Endothelial cell of umbilical vein (primary cell): ENCODE results near the gene PSMB3. TPM values are rescaled to one million over a fixed set of nuclear protein-coding genes. Genes with fewer than 3 reads are reported as not detected.
A peak's percentile ranks its signal among the peaks of the same experiment; 100 is the strongest.

Source experiments
- BruUV-seq: library from RNA; stranded (reverse); fragments of 400-500 nt; replicated peaks from 2 replicates; lab custom pipeline; 2021; lab: Mats Ljungman, UMichigan
- CTCF ChIA-PET: fragments of 300-600, 350-600 bp; sonication (Branson Sonifier 250); formaldehyde crosslinking; loops from one replicate; lab custom pipeline; 2021; ENCODE audit warnings: antibody characterized with exemption, inconsistent platforms; lab: Charles Lee
- POLR2A ChIA-PET: fragments of 300-600, 350-600 bp; sonication (Branson Sonifier 250); formaldehyde crosslinking; loops from one replicate; lab custom pipeline; 2021; ENCODE audit warnings: antibody characterized with exemption, inconsistent platforms; lab: Charles Lee
- DNase-seq: peaks from one replicate; pipeline ENCODE4 v3.0.0-alpha.2; 2011; ENCODE audit warnings: low read depth, low spot score
- FAIRE-seq: peaks from 2 replicates; lab custom pipeline; 2011; peaks lifted over from hg19 to GRCh38; lab: Jason Lieb, UNC
- H2AFZ ChIP-seq: 2 replicates; pipeline ENCODE4 v1.6.0; 2012; ENCODE audit warnings: low read depth, low read length, control low read depth, inconsistent platforms
- H3K27ac ChIP-seq: 2 replicates; pipeline ENCODE4 v1.5.1; 2011; ENCODE audit warnings: low read depth, mild to moderate bottlenecking, control low read depth, low read length, moderate library complexity; ENCODE audit not compliant: insufficient read depth
- H3K27me3 ChIP-seq, 2 experiments: 2 replicates each; pipeline versions ENCODE4 v1.6.0 to v1.6.1; 2011; ENCODE audit warnings: low read length in 2 of 2, mixed read lengths in 1 of 2; ENCODE audit not compliant: control insufficient read depth in 2 of 2, insufficient read depth in 2 of 2
- H3K36me3 ChIP-seq, 2 experiments: 2 replicates in 1 of 2; 3 replicates in 1 of 2; pipeline ENCODE4 v1.5.1; 2011; ENCODE audit warnings: low read length in 2 of 2, mild to moderate bottlenecking in 1 of 2, moderate library complexity in 1 of 2; ENCODE audit not compliant: control insufficient read depth in 2 of 2, insufficient read depth in 2 of 2; ENCODE audit errors: extremely low read depth in 1 of 2
- H3K4me1 ChIP-seq: 3 replicates; pipeline ENCODE4 v1.5.1; 2011; ENCODE audit warnings: mild to moderate bottlenecking, low read length; ENCODE audit not compliant: control insufficient read depth, insufficient read depth; ENCODE audit errors: extremely low read depth
- H3K4me2 ChIP-seq: 2 replicates; pipeline ENCODE4 v1.6.1; 2011; ENCODE audit warnings: low read length, control low read depth, mixed read lengths; ENCODE audit not compliant: insufficient read depth
- H3K4me3 ChIP-seq, 3 experiments: fragments of 200-600 bp in 1 of 3; sonication (generic), shearing (Covaris generic) in 1 of 3; replicated peaks in 1 of 3; 2 replicates each; pipeline ENCODE4 v1.5.1; 2011 to 2016; ENCODE audit warnings: control low read depth in 3 of 3, low read length in 3 of 3, mild to moderate bottlenecking in 2 of 3, inconsistent platforms in 1 of 3, low read depth in 1 of 3, moderate library complexity in 1 of 3; ENCODE audit not compliant: insufficient read depth in 1 of 3
- H3K79me2 ChIP-seq: 2 replicates; pipeline ENCODE4 v1.6.0; 2012; ENCODE audit warnings: low read length, inconsistent platforms; ENCODE audit not compliant: control insufficient read depth, insufficient read depth
- H3K9ac ChIP-seq: replicated peaks from 2 replicates; pipeline ENCODE3; 2011; ENCODE audit warnings: low read length, control low read depth; ENCODE audit not compliant: insufficient read depth; ENCODE audit errors: extremely low read depth
- H3K9me1 ChIP-seq: replicated peaks from 3 replicates; pipeline ENCODE4 v1.6.0; 2011; ENCODE audit warnings: mild to moderate bottlenecking, low read length; ENCODE audit not compliant: control insufficient read depth, insufficient read depth; ENCODE audit errors: extremely low read depth
- H3K9me3 ChIP-seq: replicated peaks from 2 replicates; pipeline ENCODE4 v1.5.1; 2012; ENCODE audit warnings: low read length, inconsistent platforms; ENCODE audit not compliant: control insufficient read depth, insufficient read depth
- H4K20me1 ChIP-seq: replicated peaks from 2 replicates; pipeline ENCODE3; 2011; ENCODE audit warnings: mild to moderate bottlenecking, low read length; ENCODE audit not compliant: control insufficient read depth, insufficient read depth; ENCODE audit errors: extremely low read depth
- EZH2 ChIP-seq: IDR thresholded peaks from 2 replicates; pipeline ENCODE4 v1.6.1; 2012; ENCODE audit warnings: borderline replicate concordance, low read depth, mild to moderate bottlenecking, moderate library complexity, low read length, inconsistent platforms; ENCODE audit not compliant: severe bottlenecking
- FOS ChIP-seq: IDR thresholded peaks from 2 replicates; pipeline ENCODE4 v1.6.1; 2011; ENCODE audit warnings: mild to moderate bottlenecking, low read length, moderate library complexity, borderline replicate concordance; ENCODE audit not compliant: insufficient read depth
- JUN ChIP-seq: IDR thresholded peaks from 2 replicates; pipeline ENCODE4 v1.6.1; 2011; ENCODE audit warnings: borderline replicate concordance, low read depth; ENCODE audit not compliant: insufficient read length, insufficient read depth
- MYC ChIP-seq: IDR thresholded peaks from one replicate; pipeline ENCODE4 v1.6.1; 2011; ENCODE audit warnings: mild to moderate bottlenecking, low read depth, low read length
- POLR2A ChIP-seq: IDR thresholded peaks from 2 replicates; pipeline ENCODE4 v1.6.1; 2012; ENCODE audit warnings: low read depth, mild to moderate bottlenecking, control low read depth, low read length
- POLR2AphosphoS5 ChIP-seq: IDR thresholded peaks from 2 replicates; pipeline ENCODE4 v1.6.1; 2012; ENCODE audit warnings: low read depth, mild to moderate bottlenecking, control low read depth, low read length, moderate library complexity; ENCODE audit not compliant: insufficient read depth
- dilution Hi-C: fragments of 300-500 bp; cut with MboI; formaldehyde crosslinking; loops from one replicate; pipeline ENCODE4 v1.15.0; 2019; ENCODE audit warnings: low sequenced_read_pairs; ENCODE audit not compliant: extremely low pct_ligation_motif_present
- intact Hi-C: fragments of 100-400 bp; cut with micrococcal nuclease; formaldehyde crosslinking; loops from one replicate; pipeline ENCODE4 v1.10.0; 2022
- polyA plus RNA-seq, 4 experiments: library from polyadenylated mRNA; depleted of rRNA in 3 of 4; stranded (reverse) in 3 of 4; unstranded in 1 of 4; fragments of >200 nt; gene quantifications; 2 replicates each; pipeline versions ENCODE4 v1.2.1 to v1.2.3, GENCODE V29; 2011 to 2012; ENCODE audit warnings: missing spikeins in 1 of 4
- total RNA-seq: library from RNA; stranded (reverse); gene quantifications from 2 replicates; pipeline ENCODE4 v1.2.3, GENCODE V29; 2021

Gene PSMB3
- total and polyA plus RNA-seq, 2 donors (not counting 3 experiments of a cell fraction or from before 2014, with no cell fraction given), result 213 to 685 TPM

DNA sequence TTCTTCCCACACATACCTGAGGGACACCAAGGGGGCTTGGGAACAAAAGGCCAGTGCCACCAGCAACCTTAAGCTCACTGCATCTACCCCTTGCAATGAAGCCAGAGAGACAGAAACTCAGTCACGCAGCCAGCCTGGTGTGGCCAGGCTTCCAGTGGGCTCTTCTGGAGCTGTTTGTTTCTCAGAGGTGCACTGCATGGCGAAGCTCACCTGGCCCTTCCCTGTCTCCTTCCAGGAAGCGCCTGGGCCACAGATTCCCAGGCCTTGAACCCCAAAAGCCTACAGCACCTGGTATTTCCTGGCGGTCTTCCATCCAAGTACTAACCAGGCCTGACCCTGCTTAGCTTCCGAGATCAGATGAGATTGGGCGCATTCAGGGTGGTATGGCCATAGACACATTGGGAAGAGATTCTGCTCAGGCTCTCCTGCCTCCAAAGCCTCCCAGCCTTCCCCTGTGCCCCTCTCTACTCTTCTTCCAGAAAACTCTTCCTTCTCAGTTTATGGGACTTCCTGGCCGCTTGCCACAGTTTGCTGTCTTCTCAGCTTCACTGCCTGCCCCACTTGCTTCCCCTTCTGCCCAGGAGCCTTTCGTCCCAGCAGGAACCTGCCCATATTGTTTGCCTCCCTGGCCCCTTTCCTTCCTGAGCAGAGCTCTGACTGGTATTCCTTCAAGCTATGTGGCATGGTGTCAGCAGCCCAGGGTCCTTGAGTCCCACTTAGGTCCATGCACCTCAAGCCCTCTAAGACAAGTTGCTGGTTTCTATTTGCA, 20.8 kb upstream of the PSMB3 start:
- Histone ChIP-seq H3K4me3 (no peak overlapping the region), H3K9me3 (no peaks in the 10 kb centered on the region), H3K36me3 (peaks cover 2 to 13% of the 10 kb centered on the region in 2 experiments), H3K9ac (no peak overlapping the region), H3K4me1 (peaks cover 27% of the 10 kb centered on the region), H3K79me2 (peaks cover 3% of the 10 kb centered on the region), H3K9me1 (no peaks in the 10 kb centered on the region), H3K4me2 (peak overlapping the region; percentile 11), H3K27ac (no peak overlapping the region), H3K27me3 (no peaks in the 10 kb centered on the region), H2AFZ (no peak overlapping the region), H4K20me1 (no peaks in the 10 kb centered on the region)
- TF ChIP-seq POLR2A (peak; percentile 63), FOS (no peak)
- ChIA-PET POLR2A (interaction anchor here (0.6 to 1.1 kb wide), 2 partner anchors 55 to 691 kb away, joined by 3 to 12 read pairs; no protein-coding TSS in a partner anchor), CTCF (interaction anchor here (0.9 to 2.7 kb wide), 14 partner anchors 9 to 422 kb away, joined by 3 to 39 read pairs (median 4); partner anchors contain the start of gene EPOP)
- BruUV-seq, result no TSS peak
- FAIRE-seq (no peak), DNase-seq (no peak)
- dilution Hi-C loops (no loop called here), intact Hi-C loops (no loop called here)

- intact Hi-C loops, result no loop called here
- CTCF ChIA-PET, result interaction anchor here (0.9 to 2.7 kb wide), 6 partner anchors 14 to 69 kb away, joined by 3 to 39 read pairs (median 4); partner anchors contain the start of gene EPOP
- H3K27ac ChIP-seq, result no peak overlapping the region
These were observed 19.9 kb upstream of the PSMB3 start for GRCh38 chr17:38732376-38733281.

More at GRCh38 chr17:38732376-38733281, 19.9 kb upstream of the PSMB3 start:
- DNase-seq (no peak), FAIRE-seq (no peak)
- Histone ChIP-seq H3K9me3 (no peaks in the 10 kb centered on the region), H3K36me3 (peaks cover 2 to 17% of the 10 kb centered on the region in 2 experiments), H3K4me2 (no peak overlapping the region), H3K9ac (no peak overlapping the region), H3K4me1 (peaks cover 27% of the 10 kb centered on the region), H2AFZ (no peak overlapping the region), H3K4me3 (no peak overlapping the region), H3K27me3 (no peaks in the 10 kb centered on the region), H4K20me1 (no peaks in the 10 kb centered on the region), H3K79me2 (peaks cover 3% of the 10 kb centered on the region), H3K9me1 (no peaks in the 10 kb centered on the region)
- dilution Hi-C loops, result no loop called here
- BruUV-seq, result no TSS peak
- no peak for TF ChIP-seq MYC
- no peak for TF ChIP-seq JUN
- no peak for TF ChIP-seq POLR2AphosphoS5
- no peak for TF ChIP-seq EZH2
- POLR2A ChIA-PET, result interaction anchor here (0.6 kb wide), 1 partner anchor 49 kb away, joined by 4 read pairs; no protein-coding TSS in a partner anchor
